ENCODE data around the gene DOCK11.
"Not testable (repeated sequence)": the region's sequence is repeated elsewhere in the genome, so short reads cannot be mapped to it uniquely, and the experiment has no call there.

DOCK11 gene

GRCh38 chrX:118495061-118495921 lies at the start of gene DOCK11:
Gene DOCK11 (plus strand): TSS chrX:118495815. CDS start chrX:118495972, 157 bp downstream.
- peak; percentile 51 for DNase-seq (ENCODE audit: low read depth)
- in situ Hi-C loops (cut with HindIII; ENCODE audit: low sequenced_read_pairs): no loop called here
- TF ChIP-seq CTCF (IDR thresholded peaks at IDR 0.05; ENCODE audit: low read depth, low read length, missing control alignments): no peak
- peak within 1 kb of the TSS; percentile 59 for H3K4me3 ChIP-seq (ENCODE audit: low read depth, low read length)

- in situ Hi-C loops (cut with HindIII; ENCODE audit: low sequenced_read_pairs): no loop called here
These were observed 47.3 kb upstream of the DOCK11 start for GRCh38 chrX:118448273-118448783.

GRCh38 chrX:118455013-118455412 lies 40.6 kb upstream of the DOCK11 start:
- DNase-seq (ENCODE audit: low read depth): no peak
- H3K4me3 ChIP-seq (ENCODE audit: low read depth, low read length): no peak overlapping the region
- in situ Hi-C loops (cut with HindIII; ENCODE audit: low sequenced_read_pairs): no loop called here
- no peak for TF ChIP-seq CTCF (IDR thresholded peaks at IDR 0.05; ENCODE audit: low read depth, low read length, missing control alignments)

More at GRCh38 chrX:118448273-118448783, 47.3 kb upstream of the DOCK11 start:
- DNase-seq (ENCODE audit: low read depth): no peak
- H3K4me3 ChIP-seq (ENCODE audit: low read depth, low read length): no peak overlapping the region
- TF ChIP-seq CTCF (IDR thresholded peaks at IDR 0.05; ENCODE audit: low read depth, low read length, missing control alignments): no peak

- in situ Hi-C loops (cut with HindIII; ENCODE audit: low sequenced_read_pairs): no loop called here
- TF ChIP-seq CTCF (IDR thresholded peaks at IDR 0.05; ENCODE audit: low read depth, low read length, missing control alignments): peak; percentile 63
- peak; percentile 26 for DNase-seq (ENCODE audit: low read depth)
- no peak overlapping the region for H3K4me3 ChIP-seq (ENCODE audit: low read depth, low read length)
These were observed 36.1 kb upstream of the DOCK11 start for GRCh38 chrX:118459494-118459893.

- TF ChIP-seq CTCF (IDR thresholded peaks at IDR 0.05; ENCODE audit: low read depth, low read length, missing control alignments): no peak
- H3K4me3 ChIP-seq (ENCODE audit: low read depth, low read length): no peak overlapping the region
- DNase-seq (ENCODE audit: low read depth): no peak
- in situ Hi-C loops (cut with HindIII; ENCODE audit: low sequenced_read_pairs): no loop called here
These were observed 31.1 kb upstream of the DOCK11 start for GRCh38 chrX:118464501-118464900.

- in situ Hi-C loops (cut with HindIII; ENCODE audit: low sequenced_read_pairs): no loop called here
- TF ChIP-seq CTCF (IDR thresholded peaks at IDR 0.05; ENCODE audit: low read depth, low read length, missing control alignments): no peak
- no peak for DNase-seq (ENCODE audit: low read depth)
- H3K4me3 ChIP-seq (ENCODE audit: low read depth, low read length): no peak overlapping the region
These were observed 27.5 kb upstream of the DOCK11 start for GRCh38 chrX:118468122-118468521.

GRCh38 chrX:118470721-118471347 lies 24.8 kb upstream of the DOCK11 start:
- DNase-seq (ENCODE audit: low read depth); H3K4me3 ChIP-seq (ENCODE audit: low read depth, low read length); in situ Hi-C loops (cut with HindIII; ENCODE audit: low sequenced_read_pairs): not testable (repeated sequence)

Measured in astrocyte of the cerebellum (primary cell).